GM20000 (cell line): ENCODE results near the gene PRPF40B.

ENCODE experiments used
- DNase-seq: peaks from one replicate; pipeline ENCODE4 v3.0.0; 2012; ENCODE audit warnings: low spot score
- TF ChIP-seq, protein P1 (sequence below): IDR thresholded peaks from 2 replicates; pipeline ENCODE4 v1.5.1; 2012; ENCODE audit warnings: mild to moderate bottlenecking, control low read depth; ENCODE audit errors: extremely low read depth, missing control alignments

PRPF40B gene

DNA sequence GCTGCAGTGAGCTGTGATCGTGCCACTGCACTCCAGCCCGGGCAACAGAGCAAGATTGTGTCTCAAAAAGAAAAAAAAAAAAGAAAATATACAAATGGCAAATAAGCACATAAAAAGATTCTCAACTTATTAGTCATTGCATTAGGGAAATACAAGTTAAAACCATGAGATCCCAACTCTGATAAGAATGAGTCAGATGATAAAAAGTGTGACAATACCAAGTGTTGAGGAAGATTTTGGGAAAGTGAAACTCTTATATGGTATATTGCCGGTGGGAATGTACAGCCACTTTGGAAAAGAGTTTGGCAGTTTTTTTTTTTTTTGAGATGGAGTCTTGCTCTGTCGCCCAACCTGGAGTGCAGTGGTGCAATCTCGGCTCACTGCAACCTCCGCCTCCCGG lies 7.6 kb upstream of the PRPF40B start:
- no peak for DNase-seq

DNA sequence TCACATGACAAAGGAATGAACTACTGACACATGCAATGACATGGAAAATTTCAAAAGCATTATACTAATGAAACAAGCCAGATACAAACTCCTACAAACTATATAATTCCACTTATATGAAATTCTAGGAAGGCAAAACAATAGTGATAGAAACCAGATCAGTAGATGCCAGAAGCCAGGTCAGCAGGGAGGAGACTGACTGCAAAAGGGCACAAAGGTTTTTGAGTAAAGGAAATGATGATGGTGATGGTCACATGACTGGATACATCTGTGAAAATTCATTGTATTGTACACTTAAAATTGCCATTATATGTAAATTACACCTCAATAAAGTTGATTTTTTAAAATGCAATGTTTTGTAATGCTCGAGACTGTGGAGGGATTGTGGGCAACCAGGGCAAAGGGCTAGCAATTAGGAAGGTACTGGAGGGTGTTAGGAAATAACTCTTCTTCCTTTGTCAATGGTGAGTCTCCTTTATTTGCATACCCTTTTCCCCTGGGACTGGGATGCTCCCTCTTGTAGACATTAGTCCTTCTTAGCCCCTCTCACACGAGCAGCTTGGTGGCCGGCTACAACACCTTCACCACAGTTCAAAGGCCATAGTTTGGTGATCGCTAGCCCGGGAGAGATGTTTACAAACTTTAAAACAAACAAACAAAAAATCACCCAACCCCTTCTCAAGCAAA lies 6.7 kb upstream of the PRPF40B start:
- TF ChIP-seq, protein P1, sequence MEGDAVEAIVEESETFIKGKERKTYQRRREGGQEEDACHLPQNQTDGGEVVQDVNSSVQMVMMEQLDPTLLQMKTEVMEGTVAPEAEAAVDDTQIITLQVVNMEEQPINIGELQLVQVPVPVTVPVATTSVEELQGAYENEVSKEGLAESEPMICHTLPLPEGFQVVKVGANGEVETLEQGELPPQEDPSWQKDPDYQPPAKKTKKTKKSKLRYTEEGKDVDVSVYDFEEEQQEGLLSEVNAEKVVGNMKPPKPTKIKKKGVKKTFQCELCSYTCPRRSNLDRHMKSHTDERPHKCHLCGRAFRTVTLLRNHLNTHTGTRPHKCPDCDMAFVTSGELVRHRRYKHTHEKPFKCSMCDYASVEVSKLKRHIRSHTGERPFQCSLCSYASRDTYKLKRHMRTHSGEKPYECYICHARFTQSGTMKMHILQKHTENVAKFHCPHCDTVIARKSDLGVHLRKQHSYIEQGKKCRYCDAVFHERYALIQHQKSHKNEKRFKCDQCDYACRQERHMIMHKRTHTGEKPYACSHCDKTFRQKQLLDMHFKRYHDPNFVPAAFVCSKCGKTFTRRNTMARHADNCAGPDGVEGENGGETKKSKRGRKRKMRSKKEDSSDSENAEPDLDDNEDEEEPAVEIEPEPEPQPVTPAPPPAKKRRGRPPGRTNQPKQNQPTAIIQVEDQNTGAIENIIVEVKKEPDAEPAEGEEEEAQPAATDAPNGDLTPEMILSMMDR, result no peak
- DNase-seq, result no peak

More for the DNA sequence above, 7.6 kb upstream of the PRPF40B start:
- TF ChIP-seq, protein P1, result no peak

DNA sequence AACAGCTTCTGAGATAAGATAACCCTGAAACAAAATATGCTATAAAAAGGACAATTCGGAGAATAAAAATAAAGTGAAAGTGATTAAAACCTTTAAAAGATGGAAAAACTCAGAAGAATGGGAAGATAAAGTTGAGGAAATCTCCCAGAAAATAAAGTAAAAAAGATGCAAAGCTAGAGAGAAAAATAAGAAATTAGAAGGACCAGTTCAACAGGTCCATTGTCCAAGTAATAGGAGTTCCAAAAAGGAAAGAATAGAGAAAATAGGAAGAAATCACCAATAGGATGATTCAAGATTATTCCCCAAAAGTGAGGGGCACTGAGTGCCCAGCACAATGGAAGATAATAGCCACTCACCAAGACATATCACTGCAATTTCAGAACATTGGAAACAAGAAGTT lies 4.8 kb upstream of the PRPF40B start:
- DNase-seq, result no peak
- TF ChIP-seq, protein P1, result no peak

DNA sequence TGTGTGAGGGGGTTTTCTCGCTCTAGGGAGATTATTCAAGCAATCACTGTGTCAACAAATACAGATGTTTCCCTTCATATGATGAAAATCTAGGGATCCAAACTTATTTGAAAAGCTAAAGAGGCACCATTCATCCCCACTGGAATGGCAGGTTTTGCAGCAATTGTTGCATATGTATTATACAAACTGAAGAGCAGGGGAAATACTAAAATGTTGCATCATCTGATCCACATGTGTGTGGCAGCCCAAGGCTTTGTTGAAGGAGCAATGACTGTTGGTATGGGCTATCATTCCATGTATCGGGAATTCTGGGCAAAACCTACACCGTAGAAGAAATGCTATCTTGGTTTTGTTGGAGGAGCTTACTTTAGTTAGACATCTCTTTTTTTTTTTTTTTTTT lies 4.1 kb upstream of the PRPF40B start:
- no peak for DNase-seq
- TF ChIP-seq, protein P1, result no peak

DNA sequence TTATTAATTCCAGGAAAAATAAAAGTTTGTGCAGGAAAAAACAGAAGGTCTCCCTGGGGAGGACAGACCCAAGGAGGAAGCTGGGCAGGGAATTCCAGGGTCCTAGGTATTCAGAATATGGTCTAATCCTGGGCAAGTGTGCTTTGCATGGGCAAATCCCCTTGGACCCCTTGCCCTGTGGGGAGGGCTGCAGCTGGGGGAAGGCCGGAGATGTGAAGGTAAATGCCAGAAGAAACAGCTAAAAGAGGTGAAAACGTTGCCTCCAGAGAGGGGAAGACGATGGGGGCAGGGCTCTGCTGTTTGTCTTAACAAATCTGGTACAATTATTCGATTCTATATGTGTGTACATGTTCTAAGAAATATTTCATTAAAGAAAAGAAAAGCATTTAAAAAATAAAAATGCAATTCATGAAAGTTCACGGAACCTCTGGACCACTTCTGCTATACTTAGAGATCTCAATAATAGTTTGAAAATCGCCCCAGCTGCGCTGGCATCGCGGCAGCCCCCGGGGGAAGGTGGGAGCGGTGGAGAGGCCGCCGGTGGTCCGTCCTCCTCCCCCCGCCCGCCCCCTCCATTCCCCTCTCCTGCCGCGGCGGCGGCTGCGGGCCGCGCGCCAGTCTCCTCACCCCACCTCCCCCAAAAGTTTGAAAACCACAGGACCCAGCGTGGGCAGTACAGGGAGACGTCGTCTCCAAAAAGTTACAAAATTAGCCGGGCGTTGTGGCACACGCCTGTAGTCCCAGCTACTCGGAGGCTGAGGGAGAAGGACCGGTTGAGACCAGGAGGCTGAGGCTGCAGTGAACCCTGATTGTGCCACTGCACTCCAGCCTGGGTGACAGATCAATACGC lies 1.5 kb upstream of the PRPF40B start:
- no peak for DNase-seq
- TF ChIP-seq, protein P1, result no peak

DNA sequence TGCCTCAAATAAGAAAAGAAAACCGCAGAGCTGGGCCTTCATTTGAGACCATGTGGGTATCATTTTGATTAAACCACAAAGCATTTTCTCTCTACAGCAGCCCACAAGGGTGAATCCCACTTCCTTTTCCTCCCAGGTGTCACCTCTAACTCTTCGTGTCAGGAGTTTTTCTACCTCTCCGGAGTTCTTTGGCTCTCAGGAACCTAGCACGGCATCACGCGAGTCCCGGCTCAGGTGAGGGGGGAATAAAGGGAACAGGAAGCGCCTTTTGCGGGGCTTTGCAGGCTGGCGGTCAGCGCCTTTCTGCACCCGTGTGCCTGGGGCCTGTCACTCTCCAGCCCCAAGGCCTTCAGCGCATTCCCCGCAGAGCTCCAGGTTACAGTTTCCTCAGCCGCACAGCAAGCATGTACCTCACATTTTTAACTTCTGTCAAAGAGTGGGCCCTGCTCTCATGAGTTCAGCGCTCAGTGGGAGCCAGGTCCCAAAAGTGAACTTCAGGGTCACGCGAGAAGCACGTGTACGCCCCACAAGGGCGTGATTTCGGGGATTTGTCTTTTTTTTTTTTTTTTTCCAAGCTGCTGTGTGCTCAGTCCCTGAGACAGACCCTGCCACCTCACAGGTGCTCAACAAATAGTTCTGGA lies 740 bp upstream of the PRPF40B start:
- peak; percentile 63 for DNase-seq
- TF ChIP-seq, protein P1, result no peak
